HL-60 (cell line): ENCODE results near the gene ARID5B.
A peak's percentile ranks its signal among the peaks of the same experiment; 100 is the strongest.

Experiments used
- DNase-seq, 2 experiments: peaks; one replicate each; pipeline ENCODE4 v3.0.0-alpha.2; 2010 to 2020; ENCODE audit warnings: low read depth in 1 of 2, low spot score in 1 of 2
- H3K27ac ChIP-seq: fragments of 250-450 bp; sonication (Bioruptor Pico); replicated peaks from 2 replicates; pipeline ENCODE4 v1.5.1; 2020; ENCODE audit warnings: mild to moderate bottlenecking, moderate library complexity
- H3K27me3 ChIP-seq: fragments of 250-450 bp; sonication (Bioruptor Pico); 2 replicates; pipeline ENCODE4 v1.5.1; 2021; ENCODE audit warnings: mild to moderate bottlenecking, moderate library complexity; ENCODE audit not compliant: insufficient read depth, poor library complexity, severe bottlenecking
- H3K4me3 ChIP-seq: replicated peaks from 2 replicates; pipeline ENCODE4 v1.5.1; 2011; ENCODE audit warnings: mild to moderate bottlenecking, control low read depth, low read length; ENCODE audit not compliant: insufficient read depth
- GABPA ChIP-seq: IDR thresholded peaks from 2 replicates; pipeline ENCODE4 v1.6.1; 2012; ENCODE audit warnings: low read depth
- POLR2AphosphoS5 ChIP-seq: IDR thresholded peaks from 2 replicates; pipeline ENCODE4 v1.6.1; 2012; ENCODE audit warnings: low read depth
- REST ChIP-seq: IDR thresholded peaks from 2 replicates; pipeline ENCODE4 v1.6.1; 2012; ENCODE audit warnings: low read depth; ENCODE audit not compliant: insufficient replicate concordance
- SPI1 ChIP-seq: IDR thresholded peaks from 2 replicates; pipeline ENCODE4 v1.6.1; 2012; ENCODE audit warnings: low read depth, mild to moderate bottlenecking, borderline replicate concordance
- long read RNA-seq: library from polyadenylated mRNA; unstranded; transcript quantifications from one replicate; pipeline ENCODE4 v2.0.0, GENCODE V29; 2020
- TF ChIP-seq, protein P1 (sequence below): IDR thresholded peaks from one replicate; pipeline ENCODE4 v1.5.1; 2011; ENCODE audit warnings: low read length, control low read depth, inconsistent platforms; ENCODE audit not compliant: insufficient read depth

Gene ARID5B, protein sequence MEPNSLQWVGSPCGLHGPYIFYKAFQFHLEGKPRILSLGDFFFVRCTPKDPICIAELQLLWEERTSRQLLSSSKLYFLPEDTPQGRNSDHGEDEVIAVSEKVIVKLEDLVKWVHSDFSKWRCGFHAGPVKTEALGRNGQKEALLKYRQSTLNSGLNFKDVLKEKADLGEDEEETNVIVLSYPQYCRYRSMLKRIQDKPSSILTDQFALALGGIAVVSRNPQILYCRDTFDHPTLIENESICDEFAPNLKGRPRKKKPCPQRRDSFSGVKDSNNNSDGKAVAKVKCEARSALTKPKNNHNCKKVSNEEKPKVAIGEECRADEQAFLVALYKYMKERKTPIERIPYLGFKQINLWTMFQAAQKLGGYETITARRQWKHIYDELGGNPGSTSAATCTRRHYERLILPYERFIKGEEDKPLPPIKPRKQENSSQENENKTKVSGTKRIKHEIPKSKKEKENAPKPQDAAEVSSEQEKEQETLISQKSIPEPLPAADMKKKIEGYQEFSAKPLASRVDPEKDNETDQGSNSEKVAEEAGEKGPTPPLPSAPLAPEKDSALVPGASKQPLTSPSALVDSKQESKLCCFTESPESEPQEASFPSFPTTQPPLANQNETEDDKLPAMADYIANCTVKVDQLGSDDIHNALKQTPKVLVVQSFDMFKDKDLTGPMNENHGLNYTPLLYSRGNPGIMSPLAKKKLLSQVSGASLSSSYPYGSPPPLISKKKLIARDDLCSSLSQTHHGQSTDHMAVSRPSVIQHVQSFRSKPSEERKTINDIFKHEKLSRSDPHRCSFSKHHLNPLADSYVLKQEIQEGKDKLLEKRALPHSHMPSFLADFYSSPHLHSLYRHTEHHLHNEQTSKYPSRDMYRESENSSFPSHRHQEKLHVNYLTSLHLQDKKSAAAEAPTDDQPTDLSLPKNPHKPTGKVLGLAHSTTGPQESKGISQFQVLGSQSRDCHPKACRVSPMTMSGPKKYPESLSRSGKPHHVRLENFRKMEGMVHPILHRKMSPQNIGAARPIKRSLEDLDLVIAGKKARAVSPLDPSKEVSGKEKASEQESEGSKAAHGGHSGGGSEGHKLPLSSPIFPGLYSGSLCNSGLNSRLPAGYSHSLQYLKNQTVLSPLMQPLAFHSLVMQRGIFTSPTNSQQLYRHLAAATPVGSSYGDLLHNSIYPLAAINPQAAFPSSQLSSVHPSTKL
- long read RNA-seq: 0 reads

DNA sequence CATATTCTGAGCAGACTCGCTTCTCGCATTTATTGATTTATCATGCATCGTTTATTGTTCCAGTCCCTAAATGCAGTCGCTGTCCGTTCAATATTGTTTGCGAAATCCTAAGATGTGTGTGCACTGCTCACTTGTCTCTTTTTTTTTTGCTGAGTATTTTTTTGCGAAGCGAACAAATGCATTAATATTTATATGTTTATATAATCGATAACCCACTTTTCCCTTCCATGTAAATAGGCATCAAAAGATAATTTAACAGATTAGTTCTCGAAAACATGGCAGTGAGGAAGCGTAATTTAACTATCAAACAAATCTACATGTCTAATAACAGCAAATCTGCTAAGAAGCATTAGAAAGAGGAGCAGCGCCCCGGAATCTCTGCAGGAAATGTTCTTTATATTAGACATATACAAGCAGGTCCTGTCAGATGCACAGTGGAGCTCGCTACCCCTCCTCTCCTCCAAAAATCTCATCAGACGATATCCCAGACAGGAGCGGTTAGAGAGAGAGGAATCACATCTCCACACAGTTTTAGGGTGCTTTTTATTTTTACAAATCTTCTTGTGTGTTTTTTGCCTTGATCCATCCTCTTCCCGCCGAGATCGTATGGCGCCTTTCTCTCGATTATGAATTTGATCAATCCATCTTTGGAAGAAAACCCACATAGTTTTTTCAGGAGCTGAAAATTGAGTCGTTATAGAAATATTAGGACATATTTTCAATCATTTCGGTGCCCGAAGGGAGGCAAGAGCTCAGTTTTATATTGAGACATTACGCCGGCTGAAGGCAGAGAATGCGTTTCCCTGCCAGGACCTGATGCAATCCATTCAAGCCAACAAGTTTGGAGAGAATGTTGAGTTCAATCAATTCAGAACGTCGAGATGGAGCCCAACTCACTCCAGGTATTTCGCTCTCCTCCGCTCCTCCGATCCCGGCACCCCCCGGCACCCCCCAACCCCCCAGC is at the start of gene ARID5B:
ARID5B (plus strand) TSS at position 871 of the 964 bp plus-strand sequence; CDS start at position 882, 11 bp downstream.
- H3K27me3 ChIP-seq: peaks cover 5% of the 10 kb centered on the region
- H3K27ac ChIP-seq: peak within 1 kb of the TSS; percentile 54
- peak within 1 kb of the TSS; percentile 76 for H3K4me3 ChIP-seq
- TF ChIP-seq, protein P1, sequence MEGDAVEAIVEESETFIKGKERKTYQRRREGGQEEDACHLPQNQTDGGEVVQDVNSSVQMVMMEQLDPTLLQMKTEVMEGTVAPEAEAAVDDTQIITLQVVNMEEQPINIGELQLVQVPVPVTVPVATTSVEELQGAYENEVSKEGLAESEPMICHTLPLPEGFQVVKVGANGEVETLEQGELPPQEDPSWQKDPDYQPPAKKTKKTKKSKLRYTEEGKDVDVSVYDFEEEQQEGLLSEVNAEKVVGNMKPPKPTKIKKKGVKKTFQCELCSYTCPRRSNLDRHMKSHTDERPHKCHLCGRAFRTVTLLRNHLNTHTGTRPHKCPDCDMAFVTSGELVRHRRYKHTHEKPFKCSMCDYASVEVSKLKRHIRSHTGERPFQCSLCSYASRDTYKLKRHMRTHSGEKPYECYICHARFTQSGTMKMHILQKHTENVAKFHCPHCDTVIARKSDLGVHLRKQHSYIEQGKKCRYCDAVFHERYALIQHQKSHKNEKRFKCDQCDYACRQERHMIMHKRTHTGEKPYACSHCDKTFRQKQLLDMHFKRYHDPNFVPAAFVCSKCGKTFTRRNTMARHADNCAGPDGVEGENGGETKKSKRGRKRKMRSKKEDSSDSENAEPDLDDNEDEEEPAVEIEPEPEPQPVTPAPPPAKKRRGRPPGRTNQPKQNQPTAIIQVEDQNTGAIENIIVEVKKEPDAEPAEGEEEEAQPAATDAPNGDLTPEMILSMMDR: no peak
- TF ChIP-seq POLR2AphosphoS5 (no peak), SPI1 (no peak), REST (no peak), GABPA (no peak)
- DNase-seq: peak; percentile 21 to 55

- no peak for DNase-seq
- no peak overlapping the region for H3K27ac ChIP-seq
- H3K27me3 ChIP-seq: no peaks in the 10 kb centered on the region
- H3K4me3 ChIP-seq: no peak overlapping the region
- no peak for TF ChIP-seq GABPA
- no peak for TF ChIP-seq REST
- no peak for TF ChIP-seq SPI1
- TF ChIP-seq, protein P1: no peak
- TF ChIP-seq POLR2AphosphoS5: no peak
Observed at GRCh38 chr10:61852261-61852660, 49.2 kb upstream of the ARID5B start.

DNA sequence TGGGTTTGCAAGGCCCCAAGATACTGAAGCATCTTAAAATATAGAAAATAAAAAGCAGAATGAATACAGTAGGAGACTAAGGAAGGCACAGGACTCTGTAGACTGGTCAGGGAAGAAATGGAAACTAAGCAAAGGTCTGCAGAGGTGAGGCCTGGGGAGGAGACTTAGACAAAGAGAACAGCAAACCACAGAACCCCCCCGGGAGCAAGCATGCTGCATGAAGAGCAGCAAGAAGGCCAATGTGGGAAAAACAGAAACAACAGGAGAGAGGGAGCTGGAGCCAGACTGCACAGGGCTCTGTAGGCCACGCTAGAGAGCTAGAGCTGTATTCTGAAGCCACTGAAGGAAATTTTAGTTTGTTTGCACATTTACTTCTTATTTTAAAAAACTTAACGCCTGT is 45.7 kb upstream of the ARID5B start:
- Histone ChIP-seq H3K27me3 (no peaks in the 10 kb centered on the region), H3K27ac (no peak overlapping the region), H3K4me3 (no peak overlapping the region)
- no peak for DNase-seq
- TF ChIP-seq GABPA: no peak
- TF ChIP-seq, protein P1: no peak
- no peak for TF ChIP-seq POLR2AphosphoS5
- TF ChIP-seq SPI1: no peak
- TF ChIP-seq REST: no peak
